Endothelial cell of umbilical vein (primary cell): Measurements from ENCODE around the gene AKAP13. TPM values are rescaled to one million over a fixed set of nuclear protein-coding genes. Genes with fewer than 3 reads are reported as not detected.

Experiments
- BruUV-seq: library from RNA; stranded (reverse); fragments of 400-500 nt; replicated peaks from 2 replicates; lab custom pipeline; 2021; lab: Mats Ljungman, UMichigan
- CTCF ChIA-PET: fragments of 300-600, 350-600 bp; sonication (Branson Sonifier 250); formaldehyde crosslinking; loops from one replicate; lab custom pipeline; 2021; ENCODE audit warnings: antibody characterized with exemption, inconsistent platforms; lab: Charles Lee
- POLR2A ChIA-PET: fragments of 300-600, 350-600 bp; sonication (Branson Sonifier 250); formaldehyde crosslinking; loops from one replicate; lab custom pipeline; 2021; ENCODE audit warnings: antibody characterized with exemption, inconsistent platforms; lab: Charles Lee
- DNase-seq: peaks from one replicate; pipeline ENCODE4 v3.0.0-alpha.2; 2011; ENCODE audit warnings: low read depth, low spot score
- FAIRE-seq: peaks from 2 replicates; lab custom pipeline; 2011; peaks lifted over from hg19 to GRCh38; lab: Jason Lieb, UNC
- H2AFZ ChIP-seq: 2 replicates; pipeline ENCODE4 v1.6.0; 2012; ENCODE audit warnings: low read depth, low read length, control low read depth, inconsistent platforms
- H3K27ac ChIP-seq: 2 replicates; pipeline ENCODE4 v1.5.1; 2011; ENCODE audit warnings: low read depth, mild to moderate bottlenecking, control low read depth, low read length, moderate library complexity; ENCODE audit not compliant: insufficient read depth
- H3K27me3 ChIP-seq, 2 experiments: 2 replicates each; pipeline versions ENCODE4 v1.6.0 to v1.6.1; 2011; ENCODE audit warnings: low read length in 2 of 2, mixed read lengths in 1 of 2; ENCODE audit not compliant: control insufficient read depth in 2 of 2, insufficient read depth in 2 of 2
- H3K36me3 ChIP-seq, 2 experiments: 2 replicates in 1 of 2; 3 replicates in 1 of 2; pipeline ENCODE4 v1.5.1; 2011; ENCODE audit warnings: low read length in 2 of 2, mild to moderate bottlenecking in 1 of 2, moderate library complexity in 1 of 2; ENCODE audit not compliant: control insufficient read depth in 2 of 2, insufficient read depth in 2 of 2; ENCODE audit errors: extremely low read depth in 1 of 2
- H3K4me1 ChIP-seq: 3 replicates; pipeline ENCODE4 v1.5.1; 2011; ENCODE audit warnings: mild to moderate bottlenecking, low read length; ENCODE audit not compliant: control insufficient read depth, insufficient read depth; ENCODE audit errors: extremely low read depth
- H3K4me2 ChIP-seq: 2 replicates; pipeline ENCODE4 v1.6.1; 2011; ENCODE audit warnings: low read length, control low read depth, mixed read lengths; ENCODE audit not compliant: insufficient read depth
- H3K4me3 ChIP-seq, 3 experiments: fragments of 200-600 bp in 1 of 3; sonication (generic), shearing (Covaris generic) in 1 of 3; replicated peaks in 1 of 3; 2 replicates each; pipeline ENCODE4 v1.5.1; 2011 to 2016; ENCODE audit warnings: control low read depth in 3 of 3, low read length in 3 of 3, mild to moderate bottlenecking in 2 of 3, inconsistent platforms in 1 of 3, low read depth in 1 of 3, moderate library complexity in 1 of 3; ENCODE audit not compliant: insufficient read depth in 1 of 3
- H3K79me2 ChIP-seq: 2 replicates; pipeline ENCODE4 v1.6.0; 2012; ENCODE audit warnings: low read length, inconsistent platforms; ENCODE audit not compliant: control insufficient read depth, insufficient read depth
- H3K9ac ChIP-seq: replicated peaks from 2 replicates; pipeline ENCODE3; 2011; ENCODE audit warnings: low read length, control low read depth; ENCODE audit not compliant: insufficient read depth; ENCODE audit errors: extremely low read depth
- H3K9me1 ChIP-seq: replicated peaks from 3 replicates; pipeline ENCODE4 v1.6.0; 2011; ENCODE audit warnings: mild to moderate bottlenecking, low read length; ENCODE audit not compliant: control insufficient read depth, insufficient read depth; ENCODE audit errors: extremely low read depth
- H3K9me3 ChIP-seq: replicated peaks from 2 replicates; pipeline ENCODE4 v1.5.1; 2012; ENCODE audit warnings: low read length, inconsistent platforms; ENCODE audit not compliant: control insufficient read depth, insufficient read depth
- H4K20me1 ChIP-seq: replicated peaks from 2 replicates; pipeline ENCODE3; 2011; ENCODE audit warnings: mild to moderate bottlenecking, low read length; ENCODE audit not compliant: control insufficient read depth, insufficient read depth; ENCODE audit errors: extremely low read depth
- EZH2 ChIP-seq: IDR thresholded peaks from 2 replicates; pipeline ENCODE4 v1.6.1; 2012; ENCODE audit warnings: borderline replicate concordance, low read depth, mild to moderate bottlenecking, moderate library complexity, low read length, inconsistent platforms; ENCODE audit not compliant: severe bottlenecking
- FOS ChIP-seq: IDR thresholded peaks from 2 replicates; pipeline ENCODE4 v1.6.1; 2011; ENCODE audit warnings: mild to moderate bottlenecking, low read length, moderate library complexity, borderline replicate concordance; ENCODE audit not compliant: insufficient read depth
- GATA2 ChIP-seq: IDR thresholded peaks from 2 replicates; pipeline ENCODE4 v1.7.0; 2011; ENCODE audit warnings: low read depth, mild to moderate bottlenecking, moderate library complexity, mixed read lengths, low read length; ENCODE audit not compliant: insufficient read length, insufficient read depth
- JUN ChIP-seq: IDR thresholded peaks from 2 replicates; pipeline ENCODE4 v1.6.1; 2011; ENCODE audit warnings: borderline replicate concordance, low read depth; ENCODE audit not compliant: insufficient read length, insufficient read depth
- MYC ChIP-seq: IDR thresholded peaks from one replicate; pipeline ENCODE4 v1.6.1; 2011; ENCODE audit warnings: mild to moderate bottlenecking, low read depth, low read length
- POLR2A ChIP-seq: IDR thresholded peaks from 2 replicates; pipeline ENCODE4 v1.6.1; 2012; ENCODE audit warnings: low read depth, mild to moderate bottlenecking, control low read depth, low read length
- POLR2AphosphoS5 ChIP-seq: IDR thresholded peaks from 2 replicates; pipeline ENCODE4 v1.6.1; 2012; ENCODE audit warnings: low read depth, mild to moderate bottlenecking, control low read depth, low read length, moderate library complexity; ENCODE audit not compliant: insufficient read depth
- dilution Hi-C: fragments of 300-500 bp; cut with MboI; formaldehyde crosslinking; loops from one replicate; pipeline ENCODE4 v1.15.0; 2019; ENCODE audit warnings: low sequenced_read_pairs; ENCODE audit not compliant: extremely low pct_ligation_motif_present
- intact Hi-C: fragments of 100-400 bp; cut with micrococcal nuclease; formaldehyde crosslinking; loops from one replicate; pipeline ENCODE4 v1.10.0; 2022
- polyA plus RNA-seq, 4 experiments: library from polyadenylated mRNA; depleted of rRNA in 3 of 4; stranded (reverse) in 3 of 4; unstranded in 1 of 4; fragments of >200 nt; gene quantifications; 2 replicates each; pipeline versions ENCODE4 v1.2.1 to v1.2.3, GENCODE V29; 2011 to 2012; ENCODE audit warnings: missing spikeins in 1 of 4
- total RNA-seq: library from RNA; stranded (reverse); gene quantifications from 2 replicates; pipeline ENCODE4 v1.2.3, GENCODE V29; 2021
- TF ChIP-seq, protein P1 (sequence below), 2 donors: IDR thresholded peaks; 1 replicate in 1 of 2; 2 replicates in 1 of 2; pipeline ENCODE4 v1.5.1; 2011; ENCODE audit warnings: low read length in 2 of 2, mild to moderate bottlenecking in 2 of 2, moderate library complexity in 2 of 2, control low read depth in 1 of 2, inconsistent platforms in 1 of 2, low read depth in 1 of 2; ENCODE audit not compliant: insufficient read depth in 1 of 2; ENCODE audit errors: extremely low read depth in 1 of 2
- TF ChIP-seq, protein P2 (sequence below): IDR thresholded peaks from 2 replicates; pipeline ENCODE4 v1.6.1; 2011; ENCODE audit not compliant: insufficient read depth, insufficient read length

AKAP13 gene
- total and polyA plus RNA-seq, 2 donors (not counting 3 experiments of a cell fraction or from before 2014, with no cell fraction given): 22.8 to 87.8 TPM

DNA sequence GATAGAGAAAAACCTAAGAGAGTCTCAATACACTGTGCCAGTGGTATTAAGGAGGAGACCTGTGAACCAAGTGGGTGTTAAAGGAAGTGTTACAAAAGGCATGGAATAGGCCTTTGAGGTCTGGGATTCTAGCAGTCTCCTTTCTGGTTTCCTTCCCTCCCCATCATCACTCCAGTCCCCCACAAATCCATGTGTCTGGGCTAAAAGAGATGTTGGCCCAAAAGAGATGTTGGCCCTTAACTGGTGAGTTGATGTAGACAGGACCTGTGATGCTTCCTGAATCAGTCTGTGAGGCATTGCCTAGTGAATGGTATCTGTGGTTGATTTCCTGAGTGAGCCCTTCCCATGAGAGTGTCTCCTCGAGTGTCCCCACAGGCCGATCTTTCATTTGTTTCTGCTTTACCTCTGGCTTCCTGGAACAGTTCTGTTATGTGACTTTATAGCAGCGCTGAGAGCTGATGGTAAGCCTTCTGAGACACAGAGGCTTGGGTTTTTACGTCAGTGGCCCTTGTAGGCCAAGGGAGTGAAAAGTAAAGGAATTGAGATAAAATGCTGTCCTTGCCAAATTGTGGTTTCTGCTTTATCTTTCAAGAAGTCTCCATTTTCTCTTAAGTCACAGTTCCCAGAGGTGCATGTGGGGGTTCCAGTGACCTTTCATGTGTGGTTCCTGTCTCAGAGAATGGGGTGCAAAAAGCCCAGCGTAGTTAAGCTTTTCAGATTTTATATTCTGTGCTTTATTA lies 326.5 kb downstream of the AKAP13 start:
- H3K9ac ChIP-seq: peak overlapping the region; percentile 71
- intact Hi-C loops (loop anchor here (1.0 to 10.0 kb wide), 5 partner anchors 39 to 412 kb away; no protein-coding TSS in a partner anchor), dilution Hi-C loops (no loop called here)
- ChIA-PET POLR2A (no interaction called here), CTCF (interaction anchor here (1.0 to 2.1 kb wide), 3 partner anchors 90 to 410 kb away, joined by 3 to 8 read pairs (median 7); no protein-coding TSS in a partner anchor)
- H3K36me3 ChIP-seq: peaks cover 0 to 5% of the 10 kb centered on the region in 2 experiments
- no peaks in the 10 kb centered on the region for H3K9me3 ChIP-seq
- H3K4me3 ChIP-seq: peak overlapping the region in 2 of 3 experiments; percentile 5 to 51
- TSS peak; percentile 70 for BruUV-seq
- TF ChIP-seq FOS (no peak), MYC (no peak), EZH2 (no peak), POLR2AphosphoS5 (no peak), GATA2 (no peak), POLR2A (no peak), JUN (no peak)
- TF ChIP-seq, protein P1, sequence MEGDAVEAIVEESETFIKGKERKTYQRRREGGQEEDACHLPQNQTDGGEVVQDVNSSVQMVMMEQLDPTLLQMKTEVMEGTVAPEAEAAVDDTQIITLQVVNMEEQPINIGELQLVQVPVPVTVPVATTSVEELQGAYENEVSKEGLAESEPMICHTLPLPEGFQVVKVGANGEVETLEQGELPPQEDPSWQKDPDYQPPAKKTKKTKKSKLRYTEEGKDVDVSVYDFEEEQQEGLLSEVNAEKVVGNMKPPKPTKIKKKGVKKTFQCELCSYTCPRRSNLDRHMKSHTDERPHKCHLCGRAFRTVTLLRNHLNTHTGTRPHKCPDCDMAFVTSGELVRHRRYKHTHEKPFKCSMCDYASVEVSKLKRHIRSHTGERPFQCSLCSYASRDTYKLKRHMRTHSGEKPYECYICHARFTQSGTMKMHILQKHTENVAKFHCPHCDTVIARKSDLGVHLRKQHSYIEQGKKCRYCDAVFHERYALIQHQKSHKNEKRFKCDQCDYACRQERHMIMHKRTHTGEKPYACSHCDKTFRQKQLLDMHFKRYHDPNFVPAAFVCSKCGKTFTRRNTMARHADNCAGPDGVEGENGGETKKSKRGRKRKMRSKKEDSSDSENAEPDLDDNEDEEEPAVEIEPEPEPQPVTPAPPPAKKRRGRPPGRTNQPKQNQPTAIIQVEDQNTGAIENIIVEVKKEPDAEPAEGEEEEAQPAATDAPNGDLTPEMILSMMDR (IDR thresholded peaks at IDR 0.05; ENCODE audit: extremely low read depth in 1 of 2, insufficient read depth in 1 of 2, low read depth in 1 of 2, low read length in 2 of 2): no peak
- TF ChIP-seq, protein P2, sequence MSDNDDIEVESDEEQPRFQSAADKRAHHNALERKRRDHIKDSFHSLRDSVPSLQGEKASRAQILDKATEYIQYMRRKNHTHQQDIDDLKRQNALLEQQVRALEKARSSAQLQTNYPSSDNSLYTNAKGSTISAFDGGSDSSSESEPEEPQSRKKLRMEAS: no peak
- H3K9me1 ChIP-seq: no peaks in the 10 kb centered on the region
- no peaks in the 10 kb centered on the region for H3K27me3 ChIP-seq
- DNase-seq: peak; percentile 70
- H2AFZ ChIP-seq: peak overlapping the region; percentile 60
- H3K4me1 ChIP-seq: peaks cover 26% of the 10 kb centered on the region
- H3K27ac ChIP-seq: peak overlapping the region; percentile 92
- peaks cover 2% of the 10 kb centered on the region for H3K79me2 ChIP-seq
- peak overlapping the region; percentile 91 for H3K4me2 ChIP-seq
- no peaks in the 10 kb centered on the region for H4K20me1 ChIP-seq
- peak; percentile 73 for FAIRE-seq
